ENCODE data around the gene SETBP1. TPM values are rescaled to one million over a fixed set of nuclear protein-coding genes. Genes with fewer than 3 reads are reported as not detected.

The SETBP1 gene
- polyA plus RNA-seq, 1 experiment: 2.9 TPM

DNA sequence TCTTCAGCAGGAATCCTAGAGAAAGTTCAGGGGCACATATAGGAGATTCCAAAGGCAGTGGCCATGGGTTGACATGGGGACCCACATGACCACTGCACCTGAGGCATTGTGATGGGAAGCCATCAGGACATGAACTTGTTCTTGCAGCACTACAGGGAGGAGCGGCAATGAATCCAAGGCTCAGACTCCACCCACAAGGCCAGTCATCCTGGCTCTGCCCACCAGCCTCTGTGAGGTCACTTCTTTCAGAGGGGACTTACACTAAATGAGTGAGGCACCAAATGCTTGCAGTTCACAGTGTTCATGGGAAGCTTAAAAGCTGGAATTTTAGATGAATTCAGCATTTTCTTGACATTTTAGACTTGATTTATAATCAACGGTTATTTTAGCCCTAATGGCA lies 254.2 kb downstream of the SETBP1 start:
- no peak overlapping the region for H3K4me3 ChIP-seq (ENCODE audit: low read depth, low read length)
- TF ChIP-seq CTCF (IDR thresholded peaks at IDR 0.05; ENCODE audit: insufficient read depth, low read depth, low read length): no peak
- H3K27me3 ChIP-seq (ENCODE audit: control insufficient read depth, insufficient read depth, low read length): no peaks in the 10 kb centered on the region
- CTCF ChIA-PET: no interaction called here
- no peak for DNase-seq (ENCODE audit: low read depth)
- POLR2A ChIA-PET: no interaction called here
- H3K36me3 ChIP-seq (ENCODE audit: control insufficient read depth, insufficient read depth, low read length): no peaks in the 10 kb centered on the region

- ChIA-PET POLR2A (no interaction called here), CTCF (interaction anchor here (1.4 kb wide), 2 partner anchors 13 to 449 kb away, joined by 3 read pairs; no protein-coding TSS in a partner anchor)
- TF ChIP-seq CTCF (IDR thresholded peaks at IDR 0.05; ENCODE audit: insufficient read depth, low read depth, low read length): no peak
- Histone ChIP-seq H3K27me3 (ENCODE audit: control insufficient read depth, insufficient read depth, low read length) (no peaks in the 10 kb centered on the region), H3K36me3 (ENCODE audit: control insufficient read depth, insufficient read depth, low read length) (no peaks in the 10 kb centered on the region), H3K4me3 (ENCODE audit: low read depth, low read length) (no peak overlapping the region)
- DNase-seq (ENCODE audit: low read depth): no peak
These were observed 254.8 kb downstream of the SETBP1 start for GRCh38 chr18:44935455-44935854.

- DNase-seq (ENCODE audit: low read depth): no peak
- H3K36me3 ChIP-seq (ENCODE audit: control insufficient read depth, insufficient read depth, low read length): no peaks in the 10 kb centered on the region
- ChIA-PET CTCF (interaction anchor here (1.4 kb wide), 2 partner anchors 15 to 448 kb away, joined by 3 read pairs; no protein-coding TSS in a partner anchor), POLR2A (no interaction called here)
- no peak overlapping the region for H3K4me3 ChIP-seq (ENCODE audit: low read depth, low read length)
- TF ChIP-seq CTCF (IDR thresholded peaks at IDR 0.05; ENCODE audit: insufficient read depth, low read depth, low read length): no peak
- no peaks in the 10 kb centered on the region for H3K27me3 ChIP-seq (ENCODE audit: control insufficient read depth, insufficient read depth, low read length)
These were observed 255.8 kb downstream of the SETBP1 start for GRCh38 chr18:44936485-44936884.

DNA sequence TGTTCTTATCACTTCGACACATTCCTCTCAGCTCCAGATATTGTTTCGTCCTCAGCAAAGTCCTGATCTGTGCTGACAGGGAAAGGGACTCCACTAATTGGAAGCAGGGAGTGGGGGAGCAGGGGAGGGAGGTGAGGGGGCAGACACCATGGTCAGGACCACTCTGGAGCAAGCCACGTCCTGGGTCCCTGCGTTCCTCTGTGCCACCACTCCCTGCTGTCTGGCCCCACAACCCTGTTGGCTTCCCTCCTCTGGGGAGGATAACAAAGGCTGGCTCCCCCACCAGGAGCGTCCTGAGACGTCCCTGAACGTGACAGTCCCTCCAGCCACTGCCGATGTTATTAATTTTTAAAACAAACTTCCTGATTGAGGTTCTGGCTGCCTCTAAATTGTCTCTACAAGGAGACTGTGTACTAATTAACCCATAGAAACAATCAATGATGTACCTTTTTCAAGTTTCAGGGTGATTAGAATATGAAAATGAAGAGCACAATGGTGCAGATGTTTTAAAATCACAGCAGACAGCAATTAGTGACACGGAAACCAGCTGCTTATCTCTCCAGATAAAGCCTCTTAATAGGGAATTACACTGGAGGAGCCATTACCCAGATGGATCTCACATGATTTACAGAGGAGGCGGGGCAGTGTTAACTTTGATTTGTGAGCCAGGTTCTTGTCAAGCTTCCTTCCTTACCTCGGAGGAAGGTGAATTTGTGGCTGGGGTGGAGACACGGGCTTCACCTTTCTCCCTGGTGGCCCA lies 257.5 kb downstream of the SETBP1 start:
- DNase-seq (ENCODE audit: low read depth): no peak
- Histone ChIP-seq H3K4me3 (ENCODE audit: low read depth, low read length) (no peak overlapping the region), H3K36me3 (ENCODE audit: control insufficient read depth, insufficient read depth, low read length) (no peaks in the 10 kb centered on the region), H3K27me3 (ENCODE audit: control insufficient read depth, insufficient read depth, low read length) (no peaks in the 10 kb centered on the region)
- TF ChIP-seq CTCF (IDR thresholded peaks at IDR 0.05; ENCODE audit: insufficient read depth, low read depth, low read length): no peak
- POLR2A ChIA-PET: interaction anchor here (0.7 kb wide), 1 partner anchor 210 kb away, joined by 5 read pairs; no protein-coding TSS in a partner anchor
- CTCF ChIA-PET: interaction anchor here (0.6 kb wide), 1 partner anchor 525 kb away, joined by 3 read pairs; no protein-coding TSS in a partner anchor

GRCh38 chr18:44938720-44939665 lies 258.3 kb downstream of the SETBP1 start:
- H3K4me3 ChIP-seq (ENCODE audit: low read depth, low read length): no peak overlapping the region
- TF ChIP-seq CTCF (IDR thresholded peaks at IDR 0.05; ENCODE audit: insufficient read depth, low read depth, low read length): no peak
- no peaks in the 10 kb centered on the region for H3K36me3 ChIP-seq (ENCODE audit: control insufficient read depth, insufficient read depth, low read length)
- ChIA-PET POLR2A (no interaction called here), CTCF (interaction anchor here (0.6 kb wide), 1 partner anchor 524 kb away, joined by 3 read pairs; no protein-coding TSS in a partner anchor)
- no peak for DNase-seq (ENCODE audit: low read depth)
- H3K27me3 ChIP-seq (ENCODE audit: control insufficient read depth, insufficient read depth, low read length): no peaks in the 10 kb centered on the region

Measured in BJ (cell line).